HL-60 (cell line): ENCODE measurements around the gene PRG3.

Source experiments
- DNase-seq, 2 experiments: peaks; one replicate each; pipeline ENCODE4 v3.0.0-alpha.2; 2010 to 2020; ENCODE audit warnings: low read depth in 1 of 2, low spot score in 1 of 2
- H3K27ac ChIP-seq: fragments of 250-450 bp; sonication (Bioruptor Pico); replicated peaks from 2 replicates; pipeline ENCODE4 v1.5.1; 2020; ENCODE audit warnings: mild to moderate bottlenecking, moderate library complexity
- H3K27me3 ChIP-seq: fragments of 250-450 bp; sonication (Bioruptor Pico); 2 replicates; pipeline ENCODE4 v1.5.1; 2021; ENCODE audit warnings: mild to moderate bottlenecking, moderate library complexity; ENCODE audit not compliant: insufficient read depth, poor library complexity, severe bottlenecking
- H3K4me3 ChIP-seq: replicated peaks from 2 replicates; pipeline ENCODE4 v1.5.1; 2011; ENCODE audit warnings: mild to moderate bottlenecking, control low read depth, low read length; ENCODE audit not compliant: insufficient read depth
- GABPA ChIP-seq: IDR thresholded peaks from 2 replicates; pipeline ENCODE4 v1.6.1; 2012; ENCODE audit warnings: low read depth
- POLR2AphosphoS5 ChIP-seq: IDR thresholded peaks from 2 replicates; pipeline ENCODE4 v1.6.1; 2012; ENCODE audit warnings: low read depth
- SPI1 ChIP-seq: IDR thresholded peaks from 2 replicates; pipeline ENCODE4 v1.6.1; 2012; ENCODE audit warnings: low read depth, mild to moderate bottlenecking, borderline replicate concordance
- TF ChIP-seq, protein P1 (sequence below): IDR thresholded peaks from one replicate; pipeline ENCODE4 v1.5.1; 2011; ENCODE audit warnings: low read length, control low read depth, inconsistent platforms; ENCODE audit not compliant: insufficient read depth
- TF ChIP-seq, protein P2 (sequence below): IDR thresholded peaks from 2 replicates; pipeline ENCODE4 v1.6.1; 2012; ENCODE audit warnings: low read depth; ENCODE audit not compliant: insufficient replicate concordance

Gene PRG3

DNA sequence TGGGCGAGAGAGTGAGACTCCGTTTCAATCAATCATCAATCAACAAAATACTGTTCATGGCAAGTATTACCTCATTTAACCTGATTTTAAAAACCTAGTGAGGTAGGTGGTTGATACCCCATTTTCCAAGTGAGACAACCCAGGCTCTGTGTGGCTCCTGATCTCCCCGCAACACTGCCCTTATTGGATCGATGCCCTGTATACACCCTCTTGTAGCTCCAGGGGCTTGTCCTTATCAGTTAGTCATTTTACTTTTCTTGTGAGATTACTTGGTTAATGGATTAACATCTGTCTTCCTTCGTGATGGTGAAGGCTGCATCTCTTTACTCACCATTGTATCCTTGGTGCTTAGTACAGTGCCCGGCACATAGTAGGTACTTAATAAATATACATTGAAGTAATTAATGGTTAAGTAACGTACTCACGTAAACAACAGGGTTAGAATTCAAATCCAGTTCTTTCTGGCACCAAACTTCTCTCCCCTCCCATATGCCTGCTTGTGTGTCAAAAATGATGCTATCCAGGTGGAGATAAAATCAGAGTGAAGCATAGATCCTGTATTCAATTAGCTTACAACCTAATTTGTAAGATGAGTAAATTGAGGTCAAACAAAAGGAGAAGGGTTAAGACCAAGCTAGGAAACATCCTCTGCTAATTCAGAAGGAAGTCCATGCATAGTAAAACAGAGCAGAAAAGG, 11.3 kb upstream of the PRG3 start:
- TF ChIP-seq, protein P1, sequence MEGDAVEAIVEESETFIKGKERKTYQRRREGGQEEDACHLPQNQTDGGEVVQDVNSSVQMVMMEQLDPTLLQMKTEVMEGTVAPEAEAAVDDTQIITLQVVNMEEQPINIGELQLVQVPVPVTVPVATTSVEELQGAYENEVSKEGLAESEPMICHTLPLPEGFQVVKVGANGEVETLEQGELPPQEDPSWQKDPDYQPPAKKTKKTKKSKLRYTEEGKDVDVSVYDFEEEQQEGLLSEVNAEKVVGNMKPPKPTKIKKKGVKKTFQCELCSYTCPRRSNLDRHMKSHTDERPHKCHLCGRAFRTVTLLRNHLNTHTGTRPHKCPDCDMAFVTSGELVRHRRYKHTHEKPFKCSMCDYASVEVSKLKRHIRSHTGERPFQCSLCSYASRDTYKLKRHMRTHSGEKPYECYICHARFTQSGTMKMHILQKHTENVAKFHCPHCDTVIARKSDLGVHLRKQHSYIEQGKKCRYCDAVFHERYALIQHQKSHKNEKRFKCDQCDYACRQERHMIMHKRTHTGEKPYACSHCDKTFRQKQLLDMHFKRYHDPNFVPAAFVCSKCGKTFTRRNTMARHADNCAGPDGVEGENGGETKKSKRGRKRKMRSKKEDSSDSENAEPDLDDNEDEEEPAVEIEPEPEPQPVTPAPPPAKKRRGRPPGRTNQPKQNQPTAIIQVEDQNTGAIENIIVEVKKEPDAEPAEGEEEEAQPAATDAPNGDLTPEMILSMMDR: no peak
- TF ChIP-seq, protein P2, sequence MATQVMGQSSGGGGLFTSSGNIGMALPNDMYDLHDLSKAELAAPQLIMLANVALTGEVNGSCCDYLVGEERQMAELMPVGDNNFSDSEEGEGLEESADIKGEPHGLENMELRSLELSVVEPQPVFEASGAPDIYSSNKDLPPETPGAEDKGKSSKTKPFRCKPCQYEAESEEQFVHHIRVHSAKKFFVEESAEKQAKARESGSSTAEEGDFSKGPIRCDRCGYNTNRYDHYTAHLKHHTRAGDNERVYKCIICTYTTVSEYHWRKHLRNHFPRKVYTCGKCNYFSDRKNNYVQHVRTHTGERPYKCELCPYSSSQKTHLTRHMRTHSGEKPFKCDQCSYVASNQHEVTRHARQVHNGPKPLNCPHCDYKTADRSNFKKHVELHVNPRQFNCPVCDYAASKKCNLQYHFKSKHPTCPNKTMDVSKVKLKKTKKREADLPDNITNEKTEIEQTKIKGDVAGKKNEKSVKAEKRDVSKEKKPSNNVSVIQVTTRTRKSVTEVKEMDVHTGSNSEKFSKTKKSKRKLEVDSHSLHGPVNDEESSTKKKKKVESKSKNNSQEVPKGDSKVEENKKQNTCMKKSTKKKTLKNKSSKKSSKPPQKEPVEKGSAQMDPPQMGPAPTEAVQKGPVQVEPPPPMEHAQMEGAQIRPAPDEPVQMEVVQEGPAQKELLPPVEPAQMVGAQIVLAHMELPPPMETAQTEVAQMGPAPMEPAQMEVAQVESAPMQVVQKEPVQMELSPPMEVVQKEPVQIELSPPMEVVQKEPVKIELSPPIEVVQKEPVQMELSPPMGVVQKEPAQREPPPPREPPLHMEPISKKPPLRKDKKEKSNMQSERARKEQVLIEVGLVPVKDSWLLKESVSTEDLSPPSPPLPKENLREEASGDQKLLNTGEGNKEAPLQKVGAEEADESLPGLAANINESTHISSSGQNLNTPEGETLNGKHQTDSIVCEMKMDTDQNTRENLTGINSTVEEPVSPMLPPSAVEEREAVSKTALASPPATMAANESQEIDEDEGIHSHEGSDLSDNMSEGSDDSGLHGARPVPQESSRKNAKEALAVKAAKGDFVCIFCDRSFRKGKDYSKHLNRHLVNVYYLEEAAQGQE: no peak
- TF ChIP-seq SPI1 (no peak), POLR2AphosphoS5 (no peak), GABPA (no peak)
- Histone ChIP-seq H3K27ac (no peak overlapping the region), H3K4me3 (no peak overlapping the region), H3K27me3 (no peaks in the 10 kb centered on the region)
- no peak for DNase-seq

DNA sequence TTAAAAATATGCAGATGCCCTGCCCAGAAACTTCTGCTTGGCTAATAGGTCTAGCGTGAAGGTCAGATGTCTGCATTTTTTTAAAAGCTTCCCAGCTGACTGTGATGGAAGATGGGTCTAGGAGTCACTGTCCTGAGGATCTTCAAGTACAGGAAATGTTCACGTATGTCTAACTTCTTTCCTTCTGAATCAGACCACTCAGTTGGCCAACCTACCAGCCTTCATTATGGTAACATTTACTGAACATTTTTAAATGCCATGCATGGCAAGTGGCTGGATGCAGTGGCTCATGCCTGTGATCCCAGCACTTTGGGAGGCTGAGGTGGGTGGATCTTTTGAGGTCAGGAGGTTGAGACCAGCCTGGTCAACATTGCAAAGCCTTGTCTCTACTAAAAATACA, 10.6 kb upstream of the PRG3 start:
- H3K27me3 ChIP-seq: no peaks in the 10 kb centered on the region
- DNase-seq: no peak
- TF ChIP-seq SPI1: no peak
- no peak for TF ChIP-seq POLR2AphosphoS5
- TF ChIP-seq, protein P2: no peak
- TF ChIP-seq, protein P1: no peak
- H3K4me3 ChIP-seq: no peak overlapping the region
- H3K27ac ChIP-seq: no peak overlapping the region

- H3K27ac ChIP-seq: peak overlapping the region; percentile 72
- no peaks in the 10 kb centered on the region for H3K27me3 ChIP-seq
- no peak overlapping the region for H3K4me3 ChIP-seq
- no peak for DNase-seq
- no peak for TF ChIP-seq POLR2AphosphoS5
- no peak for TF ChIP-seq SPI1
- TF ChIP-seq, protein P2: no peak
- TF ChIP-seq, protein P1: no peak
- no peak for TF ChIP-seq GABPA
These were observed 10.2 kb upstream of the PRG3 start for GRCh38 chr11:57391111-57391510.
